ENCODE results near the gene SLC35A4. TPM values are rescaled to one million over a fixed set of nuclear protein-coding genes. Genes with fewer than 3 reads are reported as not detected.

The SLC35A4 gene
- total RNA-seq, 1 donor from 2014 or later: 77.5 TPM

GRCh38 chr5:140557136-140557805, 7.4 kb upstream of the SLC35A4 start, which contains the start of gene SRA1:
TSS of gene SRA1 (minus strand) at chr5:140557473. CDS start at chr5:140557452, 21 bp downstream.
- intact Hi-C loops (cut with micrococcal nuclease): no loop called here
- DNase-seq: peak; percentile 97
- ATAC-seq: peak; percentile 95

- DNase-seq: no peak
- intact Hi-C loops (cut with micrococcal nuclease): no loop called here
- no peak for ATAC-seq
Measured at GRCh38 chr5:140557965-140558364, 6.7 kb upstream of the SLC35A4 start.

GRCh38 chr5:140558542-140558941, 6.1 kb upstream of the SLC35A4 start:
- no peak for ATAC-seq
- intact Hi-C loops (cut with micrococcal nuclease): no loop called here
- DNase-seq: no peak

DNA sequence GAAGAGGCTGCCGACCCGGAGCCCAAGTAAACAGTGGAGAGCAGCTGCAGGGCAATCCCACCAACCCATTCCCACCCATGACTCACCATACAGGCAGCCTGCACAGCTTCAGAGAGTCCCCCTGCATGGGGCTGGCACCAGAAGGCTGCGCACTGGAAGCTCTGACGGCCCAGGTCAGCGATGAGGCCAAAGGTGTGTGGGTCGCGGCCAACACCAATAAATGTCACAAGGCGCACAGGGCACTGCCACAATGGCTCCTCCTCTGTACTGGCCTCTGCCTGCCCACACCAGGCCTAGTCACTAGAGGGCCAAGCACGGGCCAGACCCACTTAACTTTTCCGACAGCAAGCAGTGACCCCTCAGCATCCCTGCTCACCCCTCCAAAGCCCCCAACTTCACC, 4.4 kb upstream of the SLC35A4 start:
- no peak for DNase-seq
- intact Hi-C loops (cut with micrococcal nuclease): no loop called here

GRCh38 chr5:140561753-140562523, 2.7 kb upstream of the SLC35A4 start:
- no peak for ATAC-seq
- intact Hi-C loops (cut with micrococcal nuclease): no loop called here
- DNase-seq: no peak

More for the DNA sequence above, 4.4 kb upstream of the SLC35A4 start:
- no peak for ATAC-seq

DNA sequence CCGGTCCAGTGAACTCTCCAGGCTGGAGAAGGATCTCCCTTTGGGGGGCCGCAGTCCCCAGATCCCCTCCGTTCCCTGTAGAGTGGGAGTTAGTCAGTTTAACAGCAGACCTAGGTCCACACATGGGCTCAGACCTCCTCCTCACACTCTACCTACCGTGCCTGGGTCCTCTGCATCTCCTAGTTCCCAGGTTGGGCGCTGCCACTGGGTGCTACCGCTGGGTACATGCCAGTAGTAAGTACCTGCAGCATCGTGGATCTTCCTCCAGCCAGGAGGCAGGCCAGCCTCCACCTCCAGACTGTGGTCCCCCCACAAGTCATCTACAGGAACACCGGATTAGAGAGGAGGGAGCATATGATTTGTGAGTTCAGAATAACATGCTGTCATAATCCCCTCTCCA, 1.0 kb upstream of the SLC35A4 start:
- intact Hi-C loops (cut with micrococcal nuclease): no loop called here
- ATAC-seq: no peak
- DNase-seq: no peak

DNA sequence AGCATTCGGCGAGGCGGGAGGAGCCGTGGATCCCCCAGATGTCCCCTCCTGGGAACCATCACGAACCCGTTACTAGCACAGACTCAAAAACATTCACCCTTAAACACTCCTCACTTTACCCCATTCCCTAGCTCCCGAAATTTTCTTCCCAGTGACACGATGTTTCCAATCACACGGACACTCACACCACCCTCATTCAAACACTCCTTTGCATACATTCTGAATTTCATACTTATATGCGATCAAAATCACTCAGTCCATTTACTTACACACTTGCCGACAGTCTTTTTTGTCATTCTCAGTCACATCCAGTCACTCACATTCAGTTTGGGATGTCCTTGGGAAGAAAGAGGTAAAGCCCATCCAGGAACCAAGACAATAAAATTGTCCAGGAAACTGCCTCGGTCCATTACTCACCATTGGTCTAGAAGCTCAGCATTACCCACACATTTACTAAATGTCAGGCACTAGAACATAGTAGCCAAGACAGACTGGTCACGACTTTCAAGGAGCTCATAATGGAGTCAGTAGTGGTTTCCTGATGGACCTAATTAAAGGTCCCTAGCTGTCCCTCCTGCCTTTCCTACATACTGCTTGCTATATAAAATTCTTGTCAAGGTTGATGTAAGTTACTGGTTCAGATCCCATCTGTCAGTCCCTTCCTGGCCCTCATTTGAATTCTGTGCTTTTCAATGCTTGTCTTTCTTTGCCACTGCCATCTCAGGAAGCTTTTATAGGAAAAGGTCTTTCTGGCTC, 574 bp downstream of the SLC35A4 start:
- no peak for ATAC-seq
- no peak for DNase-seq
- intact Hi-C loops (cut with micrococcal nuclease): no loop called here

DNA sequence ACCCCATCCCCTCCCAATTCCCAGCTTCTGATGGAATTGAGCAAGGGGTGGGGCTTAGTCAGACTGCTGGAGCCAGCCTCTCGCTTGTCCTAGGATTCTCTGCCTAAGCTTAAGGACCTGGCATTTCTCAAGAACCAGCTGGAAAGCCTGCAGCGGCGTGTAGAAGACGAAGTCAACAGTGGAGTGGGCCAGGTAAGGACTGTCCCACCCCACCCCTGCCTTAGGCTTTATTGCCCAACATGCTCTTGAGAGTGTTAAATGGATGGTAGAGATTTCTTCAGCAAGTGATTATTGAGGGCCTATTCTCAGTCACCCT, 1.1 kb downstream of the SLC35A4 start:
- intact Hi-C loops (cut with micrococcal nuclease): no loop called here
- ATAC-seq (no peak), DNase-seq (no peak)

- ATAC-seq: no peak
- intact Hi-C loops (cut with micrococcal nuclease): no loop called here
- no peak for DNase-seq
Measured at GRCh38 chr5:140566665-140567064, 2.0 kb downstream of the SLC35A4 start.

GRCh38 chr5:140567136-140567818, 2.6 kb downstream of the SLC35A4 start:
- intact Hi-C loops (cut with micrococcal nuclease): no loop called here
- DNase-seq (no peak), ATAC-seq (no peak)

DNA sequence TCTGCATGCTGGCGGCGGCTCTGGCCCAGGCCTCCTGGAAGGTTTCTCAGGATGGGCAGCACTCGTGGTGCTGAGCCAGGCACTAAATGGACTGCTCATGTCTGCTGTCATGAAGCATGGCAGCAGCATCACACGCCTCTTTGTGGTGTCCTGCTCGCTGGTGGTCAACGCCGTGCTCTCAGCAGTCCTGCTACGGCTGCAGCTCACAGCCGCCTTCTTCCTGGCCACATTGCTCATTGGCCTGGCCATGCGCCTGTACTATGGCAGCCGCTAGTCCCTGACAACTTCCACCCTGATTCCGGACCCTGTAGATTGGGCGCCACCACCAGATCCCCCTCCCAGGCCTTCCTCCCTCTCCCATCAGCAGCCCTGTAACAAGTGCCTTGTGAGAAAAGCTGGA, 3.2 kb downstream of the SLC35A4 start:
- ATAC-seq (no peak), DNase-seq (no peak)
- intact Hi-C loops (cut with micrococcal nuclease): no loop called here

- DNase-seq (no peak), ATAC-seq (no peak)
- intact Hi-C loops (cut with micrococcal nuclease): no loop called here
Measured at GRCh38 chr5:140568443-140569063, 3.9 kb downstream of the SLC35A4 start.

DNA sequence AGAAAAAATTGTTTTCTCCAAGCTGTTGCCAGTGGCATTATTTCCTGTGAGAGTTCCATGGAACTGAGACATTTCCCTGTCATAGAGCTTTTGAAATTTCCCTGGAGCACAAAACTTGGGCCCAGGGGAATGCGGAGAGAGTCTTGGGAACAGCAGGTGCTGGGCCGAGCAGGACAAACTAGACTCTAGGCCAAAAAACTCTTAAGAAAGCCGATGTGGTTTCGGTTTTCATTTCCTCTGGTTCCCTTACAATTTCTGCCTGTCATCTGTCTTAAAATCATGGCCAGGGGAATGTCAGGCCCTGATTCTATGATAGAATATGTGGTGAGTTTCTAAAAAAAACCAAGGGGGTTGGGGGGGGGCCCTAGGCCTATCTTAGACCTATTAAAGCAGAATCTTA, 4.6 kb downstream of the SLC35A4 start:
- intact Hi-C loops (cut with micrococcal nuclease): no loop called here
- ATAC-seq (no peak), DNase-seq (no peak)

- no peak for ATAC-seq
- DNase-seq: no peak
- intact Hi-C loops (cut with micrococcal nuclease): loop anchor here (10.0 kb wide), 1 partner anchor 65 kb away; the partner anchor contains the start of genes CD14 and TMCO6
Measured at GRCh38 chr5:140570058-140570457, 5.4 kb downstream of the SLC35A4 start.

DNA sequence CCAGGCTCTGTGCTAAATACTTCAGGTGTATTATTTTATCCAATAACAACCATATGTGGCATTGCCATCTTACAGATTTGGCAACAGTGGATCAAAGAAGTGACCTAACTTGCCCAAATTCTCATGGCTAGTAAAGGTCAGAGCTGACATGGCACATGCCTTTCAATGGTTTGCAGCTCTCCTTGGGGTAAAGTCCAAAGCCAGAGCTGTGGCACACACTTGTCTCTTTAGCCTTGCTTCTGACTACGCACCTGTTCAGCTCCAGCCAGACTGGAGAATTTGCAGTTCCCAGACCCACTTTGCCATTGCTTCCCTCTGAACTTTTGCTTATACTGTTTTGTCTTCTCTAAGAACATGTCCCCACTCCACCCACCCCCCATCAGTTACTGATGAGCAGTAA, 5.9 kb downstream of the SLC35A4 start:
- intact Hi-C loops (cut with micrococcal nuclease): loop anchor here (10.0 kb wide), 1 partner anchor 64 kb away; the partner anchor contains the start of genes CD14 and TMCO6
- no peak for DNase-seq
- no peak for ATAC-seq

- ATAC-seq (peak; percentile 50), DNase-seq (peak; percentile 67)
- intact Hi-C loops (cut with micrococcal nuclease): loop anchor here (10.0 kb wide), 1 partner anchor 64 kb away; the partner anchor contains the start of genes CD14 and TMCO6
Measured at GRCh38 chr5:140571105-140571504, 6.5 kb downstream of the SLC35A4 start.

- DNase-seq: no peak
- ATAC-seq: no peak
- intact Hi-C loops (cut with micrococcal nuclease): loop anchor here (10.0 kb wide), 1 partner anchor 61 kb away; the partner anchor contains the start of genes CD14 and TMCO6
Measured at GRCh38 chr5:140573683-140574082, 9.1 kb downstream of the SLC35A4 start.

DNA sequence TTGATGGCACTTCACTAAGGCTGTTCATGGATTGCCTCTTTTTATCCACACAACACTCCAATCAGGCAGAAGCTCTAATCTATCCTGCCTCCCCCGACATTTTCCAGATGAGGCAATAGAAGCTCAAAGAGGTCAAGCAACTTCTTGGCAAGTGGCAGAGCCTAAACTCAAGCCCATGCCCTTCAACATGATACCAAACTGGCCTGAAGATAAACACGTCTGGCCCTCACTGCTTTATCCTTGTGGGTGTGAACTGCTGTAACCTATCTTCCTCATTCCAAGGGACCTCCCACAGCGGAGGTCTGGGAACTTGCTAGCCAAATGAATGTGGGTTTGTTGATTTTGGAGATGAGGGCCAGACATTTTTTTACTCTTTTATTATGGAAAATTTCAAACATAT, 9.5 kb downstream of the SLC35A4 start:
- intact Hi-C loops (cut with micrococcal nuclease): loop anchor here (10.0 kb wide), 1 partner anchor 61 kb away; the partner anchor contains the start of genes CD14 and TMCO6

GRCh38 chr5:140575309-140575708, 10.7 kb downstream of the SLC35A4 start:
- intact Hi-C loops (cut with micrococcal nuclease): loop anchor here (10.0 kb wide), 1 partner anchor 59 kb away; the partner anchor contains the start of genes CD14 and TMCO6
- ATAC-seq: peak; percentile 57
- DNase-seq: peak; percentile 65

More for the DNA sequence above, 9.5 kb downstream of the SLC35A4 start:
- DNase-seq (no peak), ATAC-seq (peak; percentile 24)
